GM12872 (cell line): Measurements from ENCODE around the gene BECN2.

Experiments used
- TF ChIP-seq, protein P1 (sequence below): IDR thresholded peaks from 3 replicates; pipeline ENCODE4 v1.5.1; 2011; ENCODE audit warnings: low read depth, mild to moderate bottlenecking, low read length, moderate library complexity; ENCODE audit not compliant: insufficient read depth

The BECN2 gene

DNA sequence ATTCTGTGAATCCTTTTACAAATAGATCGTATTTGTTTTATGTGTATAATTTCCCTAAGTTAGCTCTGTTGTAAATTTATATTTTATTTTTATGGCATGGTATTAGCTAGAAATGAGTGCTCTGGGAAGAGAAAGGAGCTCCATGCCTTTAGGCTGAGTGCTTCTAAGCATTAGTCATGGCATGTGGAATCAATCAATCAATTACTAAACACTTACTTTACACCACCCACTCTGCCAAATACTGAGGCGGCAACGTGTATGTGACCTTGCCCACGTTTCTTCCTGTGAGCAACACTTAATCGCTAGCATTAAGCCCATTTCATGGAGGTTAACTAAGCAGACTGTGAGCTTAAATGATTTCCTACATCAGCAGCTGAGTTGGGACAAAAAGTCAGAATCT lies 7.2 kb upstream of the BECN2 start:
- TF ChIP-seq, protein P1, sequence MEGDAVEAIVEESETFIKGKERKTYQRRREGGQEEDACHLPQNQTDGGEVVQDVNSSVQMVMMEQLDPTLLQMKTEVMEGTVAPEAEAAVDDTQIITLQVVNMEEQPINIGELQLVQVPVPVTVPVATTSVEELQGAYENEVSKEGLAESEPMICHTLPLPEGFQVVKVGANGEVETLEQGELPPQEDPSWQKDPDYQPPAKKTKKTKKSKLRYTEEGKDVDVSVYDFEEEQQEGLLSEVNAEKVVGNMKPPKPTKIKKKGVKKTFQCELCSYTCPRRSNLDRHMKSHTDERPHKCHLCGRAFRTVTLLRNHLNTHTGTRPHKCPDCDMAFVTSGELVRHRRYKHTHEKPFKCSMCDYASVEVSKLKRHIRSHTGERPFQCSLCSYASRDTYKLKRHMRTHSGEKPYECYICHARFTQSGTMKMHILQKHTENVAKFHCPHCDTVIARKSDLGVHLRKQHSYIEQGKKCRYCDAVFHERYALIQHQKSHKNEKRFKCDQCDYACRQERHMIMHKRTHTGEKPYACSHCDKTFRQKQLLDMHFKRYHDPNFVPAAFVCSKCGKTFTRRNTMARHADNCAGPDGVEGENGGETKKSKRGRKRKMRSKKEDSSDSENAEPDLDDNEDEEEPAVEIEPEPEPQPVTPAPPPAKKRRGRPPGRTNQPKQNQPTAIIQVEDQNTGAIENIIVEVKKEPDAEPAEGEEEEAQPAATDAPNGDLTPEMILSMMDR: no peak

DNA sequence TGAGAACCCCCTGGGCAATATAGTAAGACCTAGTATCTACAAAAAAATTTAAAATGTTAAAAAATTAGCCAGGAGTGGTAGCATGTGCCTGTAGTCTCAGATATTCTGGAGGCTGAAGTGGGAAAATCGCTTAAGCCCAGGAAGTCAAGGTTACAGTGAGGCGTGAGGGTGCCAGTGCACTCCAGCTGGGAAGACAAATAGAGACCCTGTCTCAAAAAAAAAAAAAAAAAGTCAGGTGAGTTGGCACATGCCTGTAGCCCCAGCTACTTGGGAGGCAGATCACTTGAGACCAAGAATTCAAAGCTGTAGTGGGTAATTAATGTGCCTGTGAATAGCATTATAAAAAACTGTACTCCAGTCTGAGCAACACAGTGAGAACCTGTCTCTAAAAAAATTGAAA lies 4.6 kb downstream of the BECN2 start:
- TF ChIP-seq, protein P1: no peak

DNA sequence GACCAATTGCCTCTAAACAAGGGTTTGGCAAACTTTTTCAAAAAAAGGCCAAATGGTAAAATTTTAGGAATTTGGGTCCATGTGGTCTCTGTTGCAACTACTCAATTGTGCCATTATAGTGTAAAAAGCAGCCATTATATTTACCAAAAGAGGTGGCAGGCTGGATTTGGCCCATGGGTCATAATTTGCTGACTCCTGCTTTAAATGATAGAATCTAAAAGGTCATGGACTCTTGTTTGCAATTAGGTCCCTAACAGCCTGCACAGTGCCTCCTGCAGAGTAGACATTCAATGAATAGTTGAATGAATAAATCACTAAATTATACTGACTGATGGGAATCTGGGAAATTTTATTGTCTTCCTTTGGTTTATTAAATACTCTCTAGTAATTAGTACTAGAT lies 6.2 kb downstream of the BECN2 start:
- TF ChIP-seq, protein P1: no peak

DNA sequence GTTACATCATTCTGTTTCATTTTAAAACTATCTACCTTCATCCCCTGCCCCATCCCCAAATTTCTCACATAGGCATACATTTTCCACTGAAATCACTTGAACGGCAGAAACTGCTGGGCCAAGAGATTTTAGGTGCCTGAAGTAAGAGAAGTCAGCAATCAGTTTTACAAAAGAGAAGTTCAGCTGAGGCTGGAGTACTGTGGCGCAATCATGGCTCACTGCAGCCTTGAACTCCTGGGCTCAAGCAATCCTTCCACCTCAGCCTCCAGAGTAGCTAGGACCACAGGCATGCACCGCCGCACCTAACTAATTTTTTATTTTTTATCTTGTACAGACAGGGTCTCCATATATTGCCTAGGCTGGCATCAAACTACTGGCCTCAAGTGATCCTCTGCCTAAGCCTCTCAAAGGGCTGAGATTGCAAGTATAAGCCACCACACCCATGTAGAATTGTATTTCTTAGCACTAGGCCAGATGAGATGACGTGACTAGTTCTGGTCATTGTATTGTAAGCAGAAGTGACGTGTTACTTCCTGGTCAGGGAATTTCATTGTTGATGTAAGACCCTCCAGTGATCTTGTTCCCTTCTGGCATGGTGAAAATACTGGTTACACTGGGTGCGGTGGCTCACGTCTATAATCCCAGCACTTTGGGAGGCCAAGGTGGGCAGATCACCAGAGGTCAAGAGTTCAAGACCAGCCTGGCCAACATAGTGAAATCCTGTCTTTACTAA lies 7.1 kb downstream of the BECN2 start:
- TF ChIP-seq, protein P1: no peak

DNA sequence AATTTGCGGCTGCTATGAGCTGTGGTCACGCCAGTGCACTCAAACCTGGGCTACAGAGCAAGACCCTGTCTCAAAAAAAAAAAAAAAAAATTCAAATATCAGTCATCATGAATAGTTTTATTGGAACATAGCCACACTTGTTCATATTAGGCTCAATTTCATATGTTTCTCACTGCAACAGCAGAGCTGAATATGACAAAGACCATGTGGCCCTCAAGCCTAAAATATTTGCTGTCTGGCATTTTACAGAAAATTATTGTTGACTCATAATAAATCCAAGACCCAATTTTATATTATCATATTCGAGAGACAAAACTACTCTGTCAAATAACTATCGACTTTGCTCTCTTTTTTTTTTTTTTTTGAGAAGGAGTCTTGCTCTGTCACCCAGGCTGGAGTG lies 11.0 kb downstream of the BECN2 start:
- TF ChIP-seq, protein P1: no peak

DNA sequence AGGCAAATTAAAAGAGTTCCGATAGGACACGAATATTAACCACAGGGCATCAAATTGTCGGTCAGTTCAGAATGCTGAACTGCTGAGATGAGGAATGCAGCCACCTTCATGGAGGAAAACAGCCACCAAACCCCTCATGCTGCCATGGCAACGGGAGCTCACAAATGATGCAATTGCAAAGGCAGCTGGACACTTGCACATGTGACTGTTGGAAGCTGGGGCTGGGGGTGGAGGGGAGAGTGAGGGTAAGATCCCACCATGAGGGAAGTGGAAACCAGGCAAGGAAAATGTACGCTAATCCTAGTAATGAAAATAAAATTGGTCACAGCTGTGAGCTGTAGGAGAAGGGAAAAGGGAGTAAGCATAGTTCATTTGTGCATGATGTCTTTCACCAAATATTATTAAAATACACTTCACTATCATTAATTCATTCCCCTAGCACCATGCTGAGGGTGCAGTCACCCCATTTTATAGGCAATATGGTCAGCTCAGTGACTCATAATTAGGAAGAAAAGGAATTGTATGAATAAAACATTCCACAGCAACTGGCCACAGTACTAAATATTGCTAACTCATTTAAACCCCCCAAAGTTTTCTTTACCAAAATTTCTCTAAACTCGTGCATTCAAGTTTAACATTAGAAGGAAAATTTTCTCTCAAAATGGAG lies 15.3 kb downstream of the BECN2 start:
- TF ChIP-seq, protein P1: no peak

DNA sequence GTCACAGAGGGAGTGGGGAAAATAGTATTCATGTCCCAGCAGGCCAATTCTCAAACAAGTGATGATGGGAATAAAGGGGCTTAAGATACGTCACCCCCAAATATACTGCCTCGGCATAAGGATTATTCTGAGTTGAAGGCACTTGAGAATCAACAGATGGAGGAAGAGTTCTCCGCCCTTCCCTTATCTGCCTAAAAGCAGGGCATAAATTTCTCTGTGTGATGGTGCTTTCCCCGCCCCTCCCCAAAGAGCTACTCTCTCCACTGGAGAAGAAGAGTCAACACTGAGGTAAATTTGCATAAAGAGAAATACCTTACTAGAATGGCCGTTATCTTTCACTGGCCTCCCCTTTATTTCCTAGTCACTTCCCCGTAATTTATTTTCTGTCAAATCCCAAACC lies 18.7 kb downstream of the BECN2 start:
- TF ChIP-seq, protein P1: no peak
